Esophagus squamous epithelium (tissue), 5 donors: ENCODE data around the gene PRR5L. TPM values are rescaled to one million over a fixed set of nuclear protein-coding genes. Genes with fewer than 3 reads are reported as not detected.

Experiments
- DNase-seq: peaks from one replicate; lab custom pipeline; 2025; lab: John Stamatoyannopoulos, UW
- H3K27ac ChIP-seq, 4 donors: fragments of 200-600 bp; sonication (generic); one replicate each; pipeline ENCODE4 v1.5.1; 2016 to 2019; ENCODE audit warnings: mild to moderate bottlenecking in 1 of 4
- H3K27me3 ChIP-seq, 4 donors: fragments of 200-600 bp; sonication (generic); 1 replicate in 3 of 4; 2 replicates in 1 of 4; pipeline versions ENCODE4 v1.5.1 to v1.6.0; 2017 to 2021; ENCODE audit warnings: antibody characterized with exemption in 1 of 4
- H3K36me3 ChIP-seq, 3 donors: fragments of 200-600 bp; sonication (generic); one replicate each; pipeline ENCODE4 v1.5.1; 2016 to 2019
- H3K4me1 ChIP-seq, 3 donors: fragments of 200-600 bp; sonication (generic); one replicate each; pipeline ENCODE4 v1.5.1; 2017 to 2019
- H3K4me3 ChIP-seq, 4 donors: fragments of 200-600 bp; sonication (generic); 1 replicate in 3 of 4; 2 replicates in 1 of 4; pipeline ENCODE4 v1.5.1; 2016 to 2019; ENCODE audit warnings: mild to moderate bottlenecking in 2 of 4, moderate library complexity in 1 of 4
- H3K9me3 ChIP-seq, 3 donors: fragments of 200-600 bp; sonication (generic); one replicate each; pipeline ENCODE4 v1.5.1; 2016 to 2019
- POLR2A ChIP-seq, 4 donors: fragments of 450-650 bp; IDR thresholded peaks; one replicate each; pipeline ENCODE4 v1.6.1; 2017; ENCODE audit warnings: antibody characterized with exemption in 4 of 4, mild to moderate bottlenecking in 4 of 4, moderate library complexity in 3 of 4
- WGBS, 2 donors: methylation state at CpG; one replicate each; pipeline ENCODE4 v1.1.5; 2018; 5-methylcytosine and 5-hydroxymethylcytosine counted together
- intact Hi-C: fragments of 100-400 bp; cut with DNase I; formaldehyde crosslinking; loops from one replicate; pipeline ENCODE4 v1.15.0; 2022
- total RNA-seq, 4 donors: library from RNA; depleted of rRNA; stranded (reverse); fragments of >200 nt; gene quantifications; one replicate each; pipeline ENCODE4 v1.1.0, GENCODE V29; 2016
- TF ChIP-seq, protein P1 (sequence below), 6 experiments: fragments of 450-650 bp in 4 of 6; fragments of 200-600 bp in 2 of 6; sonication (generic) in 2 of 6; IDR thresholded peaks; one replicate each; pipeline ENCODE4 v1.5.1; 2016 to 2019; ENCODE audit warnings: antibody characterized with exemption in 6 of 6, mild to moderate bottlenecking in 4 of 6, moderate library complexity in 4 of 6
- donor health status: DM: yes; HTN: yes; CAD: no.

The PRR5L gene
- total RNA-seq, 4 donors from 2014 or later: 1.4 to 5.7 (median 1.8) TPM

DNA sequence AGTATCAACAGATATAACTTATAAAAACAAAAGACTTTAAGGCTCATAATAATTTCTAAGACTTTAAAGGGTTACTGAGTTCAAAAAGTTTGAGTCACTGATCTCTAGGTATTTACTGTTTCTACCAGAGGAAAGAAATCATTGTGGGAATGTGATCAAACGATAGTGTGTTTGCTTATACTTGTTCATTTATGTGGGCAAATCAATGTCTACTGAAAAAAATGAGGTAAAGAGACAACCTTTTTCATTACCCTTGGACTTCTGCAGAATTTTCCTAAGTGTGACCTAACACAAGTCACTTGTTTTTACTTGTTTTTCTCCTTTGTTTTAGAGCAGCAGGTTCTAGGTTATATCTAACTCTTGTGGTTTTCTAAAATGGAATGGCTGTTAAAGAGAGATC, 65.4 kb downstream of the PRR5L start:
- WGBS, 2 donors: 21 to 24% methylated on average over 1 of the region's 1 CpG
- Histone ChIP-seq H3K9me3 (no peaks in the 10 kb centered on the region), H3K36me3 (no peaks in the 10 kb centered on the region), H3K4me1 (peaks cover 0 to 42% (median 9%) of the 10 kb centered on the region in 3 donors), H3K4me3 (peak overlapping the region in 1 of 4 donors; percentile 21), H3K27ac (no peak overlapping the region), H3K27me3 (peaks cover 0 to 3% (median 0%) of the 10 kb centered on the region in 4 donors)
- intact Hi-C loops: no loop called here
- DNase-seq: no peak
- no peak for TF ChIP-seq POLR2A (IDR thresholded peaks at IDR 0.05)
- TF ChIP-seq, protein P1, sequence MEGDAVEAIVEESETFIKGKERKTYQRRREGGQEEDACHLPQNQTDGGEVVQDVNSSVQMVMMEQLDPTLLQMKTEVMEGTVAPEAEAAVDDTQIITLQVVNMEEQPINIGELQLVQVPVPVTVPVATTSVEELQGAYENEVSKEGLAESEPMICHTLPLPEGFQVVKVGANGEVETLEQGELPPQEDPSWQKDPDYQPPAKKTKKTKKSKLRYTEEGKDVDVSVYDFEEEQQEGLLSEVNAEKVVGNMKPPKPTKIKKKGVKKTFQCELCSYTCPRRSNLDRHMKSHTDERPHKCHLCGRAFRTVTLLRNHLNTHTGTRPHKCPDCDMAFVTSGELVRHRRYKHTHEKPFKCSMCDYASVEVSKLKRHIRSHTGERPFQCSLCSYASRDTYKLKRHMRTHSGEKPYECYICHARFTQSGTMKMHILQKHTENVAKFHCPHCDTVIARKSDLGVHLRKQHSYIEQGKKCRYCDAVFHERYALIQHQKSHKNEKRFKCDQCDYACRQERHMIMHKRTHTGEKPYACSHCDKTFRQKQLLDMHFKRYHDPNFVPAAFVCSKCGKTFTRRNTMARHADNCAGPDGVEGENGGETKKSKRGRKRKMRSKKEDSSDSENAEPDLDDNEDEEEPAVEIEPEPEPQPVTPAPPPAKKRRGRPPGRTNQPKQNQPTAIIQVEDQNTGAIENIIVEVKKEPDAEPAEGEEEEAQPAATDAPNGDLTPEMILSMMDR (IDR thresholded peaks at IDR 0.05): no peak

DNA sequence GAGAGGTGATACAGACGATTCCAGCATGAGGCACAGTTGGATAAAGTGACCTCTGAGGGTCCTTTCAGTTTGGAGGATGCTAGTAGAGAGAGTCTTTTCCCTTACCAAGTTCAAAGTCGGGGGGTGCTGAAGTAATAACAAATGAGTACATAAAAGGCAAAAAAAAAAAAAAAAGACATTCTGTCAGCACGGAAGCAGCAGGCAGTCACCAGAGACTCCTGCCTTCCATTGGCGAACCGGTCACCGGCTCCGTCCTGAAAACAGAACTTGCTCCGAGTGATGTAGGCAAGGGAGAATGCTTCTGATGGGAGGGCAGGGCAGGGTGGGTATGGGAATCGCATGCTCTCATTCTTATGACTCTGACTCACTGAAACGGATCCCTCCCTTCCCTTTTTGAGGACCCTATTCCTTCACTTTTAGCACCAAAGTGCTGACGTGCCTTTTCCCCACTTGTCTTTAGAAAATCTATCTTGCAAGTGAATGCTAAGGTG, 65.9 kb downstream of the PRR5L start:
- no peak overlapping the region for H3K27ac ChIP-seq
- H3K27me3 ChIP-seq: peaks cover 0 to 3% (median 0%) of the 10 kb centered on the region in 4 donors
- peaks cover 0 to 42% (median 9%) of the 10 kb centered on the region in 3 donors for H3K4me1 ChIP-seq
- DNase-seq: no peak
- intact Hi-C loops: no loop called here
- no peaks in the 10 kb centered on the region for H3K9me3 ChIP-seq
- peak overlapping the region in 1 of 4 donors; percentile 21 for H3K4me3 ChIP-seq
- TF ChIP-seq, protein P1 (IDR thresholded peaks at IDR 0.05): no peak
- no peak for TF ChIP-seq POLR2A (IDR thresholded peaks at IDR 0.05)
- WGBS, 2 donors: 13 to 15% methylated on average over 11 of the region's 11 CpGs
- H3K36me3 ChIP-seq: no peaks in the 10 kb centered on the region

- Histone ChIP-seq H3K27me3 (peaks cover 0 to 3% (median 0%) of the 10 kb centered on the region in 4 donors), H3K36me3 (no peaks in the 10 kb centered on the region), H3K9me3 (no peaks in the 10 kb centered on the region), H3K27ac (no peak overlapping the region), H3K4me3 (no peak overlapping the region), H3K4me1 (peaks cover 0 to 42% (median 9%) of the 10 kb centered on the region in 3 donors)
- no peak for DNase-seq
- TF ChIP-seq POLR2A (IDR thresholded peaks at IDR 0.05): no peak
- TF ChIP-seq, protein P1 (IDR thresholded peaks at IDR 0.05): no peak
- WGBS, 2 donors: 52% methylated on average over 4 of the region's 4 CpGs; no CpG with 5 or more reads in 1 of the 2 donors
- intact Hi-C loops: no loop called here
These were observed 66.8 kb downstream of the PRR5L start for GRCh38 chr11:36362902-36363301.

GRCh38 chr11:36363361-36364268, 67.5 kb downstream of the PRR5L start:
- Histone ChIP-seq H3K36me3 (no peaks in the 10 kb centered on the region), H3K27me3 (peaks cover 0 to 3% (median 0%) of the 10 kb centered on the region in 4 donors), H3K4me3 (no peak overlapping the region), H3K9me3 (no peaks in the 10 kb centered on the region), H3K27ac (peak overlapping the region in 1 of 4 donors; percentile 13), H3K4me1 (peaks cover 0 to 42% (median 9%) of the 10 kb centered on the region in 3 donors)
- no peak for DNase-seq
- 50 to 62% methylated on average over 5 of the region's 5 CpGs for WGBS, 2 donors
- TF ChIP-seq, protein P1 (IDR thresholded peaks at IDR 0.05): no peak
- no peak for TF ChIP-seq POLR2A (IDR thresholded peaks at IDR 0.05)
- intact Hi-C loops: no loop called here
